Trophoblast cell (in vitro differentiated cells and primary cell): ENCODE results near the gene ETV5.

Experiments
- DNase-seq, 2 donors: peaks; one replicate each; pipeline ENCODE4 v3.0.0-alpha.2; 2016
- H2AFZ ChIP-seq: 2 replicates; pipeline ENCODE4 v1.6.1; 2013; ENCODE audit warnings: low read length, moderate library complexity, mild to moderate bottlenecking; ENCODE audit not compliant: insufficient read depth, poor library complexity
- H2AK5ac ChIP-seq: 2 replicates; pipeline ENCODE4 v1.6.1; 2013; ENCODE audit warnings: mild to moderate bottlenecking, low read length
- H2BK120ac ChIP-seq: 2 replicates; pipeline ENCODE4 v1.6.1; 2013; ENCODE audit warnings: low read length, mild to moderate bottlenecking, moderate library complexity; ENCODE audit not compliant: insufficient read depth, poor library complexity
- H2BK12ac ChIP-seq: 2 replicates; pipeline ENCODE4 v1.6.1; 2013; ENCODE audit warnings: mild to moderate bottlenecking, low read length, moderate library complexity
- H2BK5ac ChIP-seq: 2 replicates; pipeline ENCODE4 v1.6.1; 2013; ENCODE audit warnings: low read length, low read depth, moderate library complexity, mild to moderate bottlenecking; ENCODE audit not compliant: poor library complexity
- H3K14ac ChIP-seq: 2 replicates; pipeline ENCODE4 v1.6.1; 2013; ENCODE audit warnings: mild to moderate bottlenecking, low read length
- H3K18ac ChIP-seq: 2 replicates; pipeline ENCODE4 v1.6.1; 2013; ENCODE audit warnings: mild to moderate bottlenecking, low read length
- H3K23ac ChIP-seq: 2 replicates; pipeline ENCODE4 v1.6.1; 2013; ENCODE audit warnings: low read length
- H3K27ac ChIP-seq: 2 replicates; pipeline ENCODE4 v1.5.1; 2013; ENCODE audit warnings: low read depth, mild to moderate bottlenecking, inconsistent platforms, low read length, moderate library complexity
- H3K27me3 ChIP-seq: 2 replicates; pipeline ENCODE4 v1.6.1; 2013; ENCODE audit warnings: inconsistent platforms, mild to moderate bottlenecking, low read length, moderate library complexity; ENCODE audit not compliant: insufficient read depth
- H3K36me3 ChIP-seq, 2 experiments: 1 replicate in 1 of 2; 2 replicates in 1 of 2; pipeline ENCODE4 v1.6.1; 2013; ENCODE audit warnings: low read length in 2 of 2, mild to moderate bottlenecking in 2 of 2, moderate library complexity in 1 of 2; ENCODE audit not compliant: insufficient read depth in 2 of 2, control insufficient read depth in 1 of 2
- H3K4ac ChIP-seq: 2 replicates; pipeline ENCODE4 v1.6.1; 2013; ENCODE audit warnings: low read depth, mild to moderate bottlenecking, low read length, moderate library complexity
- H3K4me1 ChIP-seq, 2 experiments: 1 replicate in 1 of 2; 2 replicates in 1 of 2; pipeline ENCODE4 v1.6.1; 2013; ENCODE audit warnings: low read length in 2 of 2, mild to moderate bottlenecking in 2 of 2, moderate library complexity in 1 of 2; ENCODE audit not compliant: insufficient read depth in 2 of 2, control insufficient read depth in 1 of 2
- H3K4me2 ChIP-seq: 2 replicates; pipeline ENCODE4 v1.6.1; 2013; ENCODE audit warnings: inconsistent platforms, mild to moderate bottlenecking, low read length, moderate library complexity
- H3K4me3 ChIP-seq: 2 replicates; pipeline ENCODE4 v1.5.1; 2013; ENCODE audit warnings: mild to moderate bottlenecking, low read depth, low read length, inconsistent platforms
- H3K79me1 ChIP-seq: one replicate; pipeline ENCODE4 v1.6.1; 2013; ENCODE audit warnings: low read length
- H3K79me2 ChIP-seq: 2 replicates; pipeline ENCODE4 v1.6.1; 2013; ENCODE audit warnings: low read length, mild to moderate bottlenecking; ENCODE audit not compliant: control insufficient read depth, insufficient read depth, poor library complexity
- H3K9ac ChIP-seq: 2 replicates; pipeline ENCODE4 v1.6.1; 2013; ENCODE audit warnings: mild to moderate bottlenecking, low read length
- H3K9me3 ChIP-seq: 2 replicates; pipeline ENCODE4 v1.6.1; 2013; ENCODE audit warnings: low read depth, mild to moderate bottlenecking, control low read depth, inconsistent platforms, low read length; ENCODE audit not compliant: insufficient read depth
- H4K12ac ChIP-seq: 2 replicates; pipeline ENCODE4 v1.6.1; 2013; ENCODE audit warnings: low read depth, mild to moderate bottlenecking, low read length, moderate library complexity
- H4K8ac ChIP-seq: 2 replicates; pipeline ENCODE4 v1.6.1; 2013; ENCODE audit warnings: low read depth, mild to moderate bottlenecking, low read length, moderate library complexity
- H4K91ac ChIP-seq: one replicate; pipeline ENCODE4 v1.6.1; 2013; ENCODE audit warnings: low read depth, mild to moderate bottlenecking, low read length, moderate library complexity
- WGBS: extraction: QIAGEN DNeasy Blood & Tissue Kit; methylation state at CpG from one replicate; pipeline ENCODE4 v1.1.7; 2013; ENCODE audit warnings: missing lambda C conversion rate; ENCODE audit not compliant: insufficient read length, insufficient coverage; ENCODE audit errors: extremely low coverage; 5-methylcytosine and 5-hydroxymethylcytosine counted together

ETV5 gene

GRCh38 chr3:186097663-186098451 is 11.0 kb downstream of the ETV5 start:
- H3K14ac ChIP-seq, result no peak overlapping the region
- no peaks in the 10 kb centered on the region for H3K27me3 ChIP-seq
- peak overlapping the region; percentile 92 for H3K4me2 ChIP-seq
- peak overlapping the region; percentile 47 for H2AFZ ChIP-seq
- no peak overlapping the region for H2BK120ac ChIP-seq
- peak in 1 of 2 donors; percentile 26 for DNase-seq
- H4K8ac ChIP-seq, result no peak overlapping the region
- no peak overlapping the region for H4K12ac ChIP-seq
- H3K18ac ChIP-seq, result no peak overlapping the region
- no peak overlapping the region for H4K91ac ChIP-seq
- no peak overlapping the region for H2AK5ac ChIP-seq
- H3K36me3 ChIP-seq, result no peaks in the 10 kb centered on the region
- no peak overlapping the region for H3K23ac ChIP-seq
- no peak overlapping the region for H3K4ac ChIP-seq
- H3K27ac ChIP-seq, result no peak overlapping the region
- H3K4me1 ChIP-seq, result peaks cover 11 to 13% of the 10 kb centered on the region in 2 experiments
- H2BK5ac ChIP-seq, result no peak overlapping the region
- no peaks in the 10 kb centered on the region for H3K9me3 ChIP-seq
- no peak overlapping the region for H3K9ac ChIP-seq
- H2BK12ac ChIP-seq, result no peak overlapping the region
- WGBS, result no CpG with 5 or more reads among the region's 16 CpGs
- H3K79me1 ChIP-seq, result no peaks in the 10 kb centered on the region
- H3K4me3 ChIP-seq, result peak overlapping the region; percentile 47
- no peaks in the 10 kb centered on the region for H3K79me2 ChIP-seq

DNA sequence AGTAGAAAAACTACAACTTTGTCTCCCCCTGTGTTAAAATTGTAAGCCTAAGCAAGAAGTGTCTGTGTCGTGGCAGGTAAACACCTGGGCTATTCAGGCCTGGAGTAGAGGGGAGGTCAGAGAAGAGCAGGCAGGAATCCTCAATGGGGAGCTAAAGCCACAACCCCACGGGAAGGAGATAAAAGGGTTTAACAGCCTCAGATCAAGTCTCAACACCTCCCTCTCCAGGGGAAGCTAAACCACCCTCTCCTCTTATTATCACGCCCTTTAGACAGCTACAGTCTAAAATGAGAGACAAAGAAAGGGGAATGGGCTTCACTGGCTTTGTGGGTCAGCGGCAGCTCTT is 11.6 kb downstream of the ETV5 start:
- peaks cover 11 to 13% of the 10 kb centered on the region in 2 experiments for H3K4me1 ChIP-seq
- no peak overlapping the region for H4K8ac ChIP-seq
- H2BK5ac ChIP-seq, result no peak overlapping the region
- no peaks in the 10 kb centered on the region for H3K27me3 ChIP-seq
- no peak overlapping the region for H2AK5ac ChIP-seq
- H3K4ac ChIP-seq, result no peak overlapping the region
- no CpG with 5 or more reads among the region's 4 CpGs for WGBS
- H3K79me1 ChIP-seq, result no peaks in the 10 kb centered on the region
- H3K23ac ChIP-seq, result peak overlapping the region; percentile 67
- no peaks in the 10 kb centered on the region for H3K36me3 ChIP-seq
- H4K12ac ChIP-seq, result no peak overlapping the region
- H3K14ac ChIP-seq, result no peak overlapping the region
- H3K4me2 ChIP-seq, result peak overlapping the region; percentile 92
- H2BK12ac ChIP-seq, result no peak overlapping the region
- no peak overlapping the region for H3K4me3 ChIP-seq
- H3K18ac ChIP-seq, result no peak overlapping the region
- H2AFZ ChIP-seq, result no peak overlapping the region
- H4K91ac ChIP-seq, result no peak overlapping the region
- H3K27ac ChIP-seq, result no peak overlapping the region
- no peak for DNase-seq
- H3K9ac ChIP-seq, result peak overlapping the region; percentile 27
- H3K9me3 ChIP-seq, result no peaks in the 10 kb centered on the region
- H2BK120ac ChIP-seq, result no peak overlapping the region
- H3K79me2 ChIP-seq, result no peaks in the 10 kb centered on the region

GRCh38 chr3:186096290-186096689 is 12.6 kb downstream of the ETV5 start:
- Histone ChIP-seq H3K23ac (no peak overlapping the region), H3K14ac (no peak overlapping the region), H2BK12ac (no peak overlapping the region), H3K18ac (no peak overlapping the region), H4K91ac (no peak overlapping the region), H2AK5ac (no peak overlapping the region), H3K79me2 (no peaks in the 10 kb centered on the region), H3K79me1 (no peaks in the 10 kb centered on the region), H4K12ac (no peak overlapping the region), H3K9me3 (no peaks in the 10 kb centered on the region), H3K4me2 (no peak overlapping the region), H2BK5ac (no peak overlapping the region), H3K9ac (no peak overlapping the region), H3K4ac (no peak overlapping the region), H3K27ac (no peak overlapping the region), H3K27me3 (no peaks in the 10 kb centered on the region), H3K36me3 (no peaks in the 10 kb centered on the region), H2BK120ac (no peak overlapping the region), H3K4me1 (peaks cover 11 to 13% of the 10 kb centered on the region in 2 experiments), H4K8ac (no peak overlapping the region), H2AFZ (no peak overlapping the region), H3K4me3 (no peak overlapping the region)
- DNase-seq, result no peak
- WGBS, result no CpG with 5 or more reads among the region's 2 CpGs

DNA sequence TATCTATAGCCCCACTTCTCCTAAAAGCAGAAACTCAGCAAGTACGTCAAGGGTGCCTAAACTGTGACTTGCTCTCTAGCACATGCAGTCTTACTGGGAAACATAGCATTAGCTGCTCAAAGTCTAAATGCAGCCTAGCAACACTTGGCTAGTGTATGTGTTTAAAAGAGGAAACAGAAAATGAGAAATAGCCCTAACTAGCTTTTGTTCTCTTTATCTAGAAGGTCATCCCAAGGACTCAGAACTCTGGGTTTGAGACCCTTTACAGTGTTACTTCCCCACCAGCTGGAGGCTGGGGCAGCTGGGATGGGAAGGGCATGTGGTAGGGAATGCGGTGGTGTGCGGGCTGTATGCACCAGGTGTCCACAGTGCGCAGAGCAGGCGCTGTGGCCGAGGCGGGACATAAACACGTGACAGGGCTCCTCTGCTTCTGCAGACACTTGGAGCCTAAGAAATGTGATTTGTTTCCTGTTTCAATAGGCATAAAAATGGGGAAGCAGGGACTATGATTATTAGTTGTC is 13.3 kb downstream of the ETV5 start:
- Histone ChIP-seq H3K79me1 (no peaks in the 10 kb centered on the region), H3K18ac (no peak overlapping the region), H3K9ac (no peak overlapping the region), H3K36me3 (no peaks in the 10 kb centered on the region), H3K27ac (no peak overlapping the region), H3K27me3 (no peaks in the 10 kb centered on the region), H2BK12ac (no peak overlapping the region), H4K91ac (no peak overlapping the region), H3K4ac (no peak overlapping the region), H4K8ac (no peak overlapping the region), H2AK5ac (no peak overlapping the region), H2BK120ac (no peak overlapping the region), H3K23ac (no peak overlapping the region), H3K79me2 (no peaks in the 10 kb centered on the region), H2BK5ac (no peak overlapping the region), H3K9me3 (no peaks in the 10 kb centered on the region), H3K4me2 (no peak overlapping the region), H3K4me1 (peaks cover 11 to 13% of the 10 kb centered on the region in 2 experiments), H3K14ac (no peak overlapping the region), H3K4me3 (no peak overlapping the region), H4K12ac (no peak overlapping the region), H2AFZ (no peak overlapping the region)
- DNase-seq, result no peak
- no CpG with 5 or more reads among the region's 8 CpGs for WGBS
